Left renal pelvis (tissue), 4 donors: ENCODE data around the gene XIRP1. TPM values are rescaled to one million over a fixed set of nuclear protein-coding genes. Genes with fewer than 3 reads are reported as not detected.

Source experiments
- DNase-seq, 4 donors: peaks; one replicate each; pipeline ENCODE4 v3.0.0-alpha.2; 2013; ENCODE audit warnings: low read depth in 4 of 4, low spot score in 3 of 4
- polyA plus RNA-seq, 4 donors: library from polyadenylated mRNA; unstranded; fragments of 120-200 nt; gene quantifications; one replicate each; pipeline ENCODE4 v1.2.1, GENCODE V29; 2013; ENCODE audit not compliant: insufficient read length in 4 of 4

XIRP1 gene
- polyA plus RNA-seq, 4 donors: 0.07 to 0.20 (median 0.08) TPM

- no peak for DNase-seq
These were observed 44.5 kb downstream of the XIRP1 start for GRCh38 chr3:39147711-39148434.

- DNase-seq: no peak
These were observed 45.5 kb downstream of the XIRP1 start for GRCh38 chr3:39146611-39147591.

- no peak for DNase-seq
These were observed 46.3 kb downstream of the XIRP1 start for GRCh38 chr3:39146083-39146501.

GRCh38 chr3:39144748-39145380 is 47.5 kb downstream of the XIRP1 start:
- DNase-seq: no peak

- no peak for DNase-seq
These were observed 48.2 kb downstream of the XIRP1 start for GRCh38 chr3:39144095-39144747.

- DNase-seq: no peak
These were observed 49.1 kb downstream of the XIRP1 start for GRCh38 chr3:39143051-39143885.

- DNase-seq: no peak
These were observed 50.3 kb downstream of the XIRP1 start for GRCh38 chr3:39142067-39142466.

- no peak for DNase-seq
These were observed 51.0 kb downstream of the XIRP1 start for GRCh38 chr3:39141171-39141995.

- no peak for DNase-seq
These were observed 51.9 kb downstream of the XIRP1 start for GRCh38 chr3:39140341-39140971.

- no peak for DNase-seq
These were observed 53.0 kb downstream of the XIRP1 start for GRCh38 chr3:39139442-39139841.

- DNase-seq: no peak
These were observed 53.5 kb downstream of the XIRP1 start for GRCh38 chr3:39138804-39139415.

GRCh38 chr3:39137991-39138803 is 54.2 kb downstream of the XIRP1 start:
- DNase-seq: no peak

GRCh38 chr3:39137435-39137936 is 54.9 kb downstream of the XIRP1 start:
- no peak for DNase-seq

- DNase-seq: no peak
These were observed 55.6 kb downstream of the XIRP1 start for GRCh38 chr3:39136533-39137434.

- DNase-seq: no peak
These were observed 57.1 kb downstream of the XIRP1 start for GRCh38 chr3:39135170-39135805.
